HFFc6 (cell line): ENCODE results near the gene CPNE1. TPM values are rescaled to one million over a fixed set of nuclear protein-coding genes. Genes with fewer than 3 reads are reported as not detected.
"Not testable (repeated sequence)": the region's sequence is repeated elsewhere in the genome, so short reads cannot be mapped to it uniquely, and the experiment has no call there.

Experiments
- DNase-seq: peaks from one replicate; pipeline ENCODE4 v3.0.0-alpha.2; 2018
- H3K27ac Mint-ChIP-seq: 2 replicates; pipeline ENCODE4 v1.8.0; 2020; ENCODE audit warnings: mild to moderate bottlenecking, mixed read lengths
- H3K27me3 Mint-ChIP-seq: 2 replicates; pipeline ENCODE4 v1.8.0; 2021; ENCODE audit warnings: mild to moderate bottlenecking, moderate library complexity, mixed read lengths; ENCODE audit not compliant: insufficient read depth
- H3K36me3 Mint-ChIP-seq: 2 replicates; pipeline ENCODE4 v1.8.0; 2021; ENCODE audit warnings: low read depth, mixed read lengths
- H3K4me1 Mint-ChIP-seq: 2 replicates; pipeline ENCODE4 v1.8.0; 2020; ENCODE audit warnings: low read depth, mixed read lengths
- H3K4me3 Mint-ChIP-seq: 2 replicates; pipeline ENCODE4 v1.8.0; 2020; ENCODE audit warnings: mild to moderate bottlenecking, moderate library complexity, mixed read lengths
- H3K9me3 Mint-ChIP-seq: 2 replicates; pipeline ENCODE4 v1.8.0; 2020; ENCODE audit warnings: mild to moderate bottlenecking, mixed read lengths
- CTCF ChIP-seq: fragments of 200-600 bp; sonication (generic); IDR thresholded peaks from 2 replicates; pipeline ENCODE4 v1.5.0; 2021; ENCODE audit warnings: antibody characterized with exemption, mild to moderate bottlenecking
- total RNA-seq, 6 experiments: library from RNA; stranded (reverse); fragmentation: NEBNext Ultra II Directional; extraction: Animal tissue kit (Norgen Biotek cat#: 25700); gene quantifications; 2 replicates in 1 of 6; 3 replicates in 5 of 6; pipeline ENCODE4 v1.2.3, GENCODE V29; 2021

Gene CPNE1
- total RNA-seq, 6 experiments from 2014 or later = 200 to 230 (median 213) TPM

- Mint-ChIP-seq H3K27ac (no peak overlapping the region), H3K4me1 (peaks cover 2% of the 10 kb centered on the region; the same call in 1 of the 2 replicates), H3K9me3 (no peaks in the 10 kb centered on the region), H3K4me3 (no peak overlapping the region), H3K36me3 (peaks cover 12% of the 10 kb centered on the region), H3K27me3 (no peaks in the 10 kb centered on the region)
- TF ChIP-seq CTCF = no peak
- no peak for DNase-seq
Measured at GRCh38 chr20:35690265-35690664, 25.6 kb upstream of the CPNE1 start.

- not testable (repeated sequence) for H3K4me3 Mint-ChIP-seq, H3K4me1 Mint-ChIP-seq, H3K36me3 Mint-ChIP-seq, H3K27me3 Mint-ChIP-seq, H3K27ac Mint-ChIP-seq, DNase-seq, H3K9me3 Mint-ChIP-seq
- TF ChIP-seq CTCF = peak; percentile 51
Measured at GRCh38 chr20:35686872-35687271, 22.2 kb upstream of the CPNE1 start.

- H3K36me3 Mint-ChIP-seq, H3K4me3 Mint-ChIP-seq, H3K9me3 Mint-ChIP-seq, H3K27ac Mint-ChIP-seq, H3K27me3 Mint-ChIP-seq, DNase-seq, H3K4me1 Mint-ChIP-seq: not testable (repeated sequence)
Measured at GRCh38 chr20:35685368-35685767, 20.7 kb upstream of the CPNE1 start.

GRCh38 chr20:35681960-35682359 lies 17.3 kb upstream of the CPNE1 start:
- H3K4me3 Mint-ChIP-seq = no peak overlapping the region
- H3K27me3 Mint-ChIP-seq = peaks cover 1% of the 10 kb centered on the region
- TF ChIP-seq CTCF = no peak
- H3K36me3 Mint-ChIP-seq = 0 out of 2 replicates have a peak, but pooled peaks cover under 1% of the 10 kb centered on the region
- no peaks in the 10 kb centered on the region for H3K4me1 Mint-ChIP-seq
- H3K27ac Mint-ChIP-seq = no peak overlapping the region
- no peaks in the 10 kb centered on the region for H3K9me3 Mint-ChIP-seq
- DNase-seq = no peak

GRCh38 chr20:35680452-35681183 lies 15.9 kb upstream of the CPNE1 start:
- Mint-ChIP-seq H3K36me3 (no peaks in the 10 kb centered on the region), H3K9me3 (no peaks in the 10 kb centered on the region), H3K27me3 (peaks cover 1% of the 10 kb centered on the region), H3K4me3 (no peak overlapping the region), H3K27ac (no peak overlapping the region), H3K4me1 (no peaks in the 10 kb centered on the region)
- DNase-seq = no peak
- no peak for TF ChIP-seq CTCF

- H3K9me3 Mint-ChIP-seq = no peaks in the 10 kb centered on the region
- no peak for DNase-seq
- H3K27ac Mint-ChIP-seq = no peak overlapping the region
- no peak for TF ChIP-seq CTCF
- no peak overlapping the region for H3K4me3 Mint-ChIP-seq
- peaks cover 1% of the 10 kb centered on the region for H3K27me3 Mint-ChIP-seq
- H3K36me3 Mint-ChIP-seq = peaks cover 7% of the 10 kb centered on the region; the same call in 1 of the 2 replicates
- H3K4me1 Mint-ChIP-seq = no peaks in the 10 kb centered on the region
Measured at GRCh38 chr20:35674921-35675320, 10.2 kb upstream of the CPNE1 start.
